ENCODE measurements around the gene CDHR1. TPM values are rescaled to one million over a fixed set of nuclear protein-coding genes. Genes with fewer than 3 reads are reported as not detected.

The CDHR1 gene
- total and polyA plus RNA-seq, 4 donors, result 0.07 to 0.51 (median 0.14) TPM

GRCh38 chr10:84149854-84150253 is 44.5 kb upstream of the CDHR1 start:
- H3K9me3 ChIP-seq (ENCODE audit: control insufficient read depth in 4 of 4, low read length in 3 of 4), result no peaks in the 10 kb centered on the region
- WGBS, result 95% methylated on average over 2 of the region's 2 CpGs
- H3K4me3 ChIP-seq (ENCODE audit: low read depth in 1 of 3, low read length in 3 of 3), result no peak overlapping the region
- no peak overlapping the region for H3K27ac ChIP-seq (ENCODE audit: low read depth in 1 of 2, low read length in 2 of 2)
- no peak for DNase-seq (ENCODE audit: low spot score)
- H3K4me1 ChIP-seq (ENCODE audit: control insufficient read depth in 4 of 4, insufficient read depth in 4 of 4, low read length in 3 of 4), result peaks cover 0 to 13% (median 11%) of the 10 kb centered on the region in 4 donors
- H3K9ac ChIP-seq (ENCODE audit: low read depth in 1 of 2, low read length in 2 of 2), result no peak overlapping the region
- no peak for TF ChIP-seq ATF3 (IDR thresholded peaks at IDR 0.05)
- no peak for TF ChIP-seq SP1 (IDR thresholded peaks at IDR 0.05)
- TF ChIP-seq FOXA2 (IDR thresholded peaks at IDR 0.05), result no peak
- TF ChIP-seq ZBTB33 (IDR thresholded peaks at IDR 0.05), result no peak
- no peak for TF ChIP-seq MAX (IDR thresholded peaks at IDR 0.05)
- TF ChIP-seq GABPA (IDR thresholded peaks at IDR 0.05 in 1 of 2, conservative IDR thresholded peaks at IDR 0.05 in 1 of 2), result no peak
- TF ChIP-seq TAF1 (conservative IDR thresholded peaks at IDR 0.05), result no peak
- no peak for TF ChIP-seq EGR1 (IDR thresholded peaks at IDR 0.05; ENCODE audit: low read depth in 2 of 2)
- no peak for TF ChIP-seq CTCF (IDR thresholded peaks at IDR 0.05; ENCODE audit: low read depth, low read length, missing input control)
- TF ChIP-seq JUND (IDR thresholded peaks at IDR 0.05), result no peak
- no peak for TF ChIP-seq FOXA1 (IDR thresholded peaks at IDR 0.05)
- TF ChIP-seq RXRA (IDR thresholded peaks at IDR 0.05), result no peak
- peaks cover 8 to 80% (median 62%) of the 10 kb centered on the region in 4 donors for H3K36me3 ChIP-seq (ENCODE audit: control insufficient read depth in 4 of 4, insufficient read depth in 3 of 4, low read depth in 1 of 4, low read length in 3 of 4)
- H3K27me3 ChIP-seq (ENCODE audit: control insufficient read depth in 4 of 4, insufficient read depth in 4 of 4, low read length in 3 of 4), result no peaks in the 10 kb centered on the region

- peaks cover 5 to 61% (median 44%) of the 10 kb centered on the region in 4 donors for H3K36me3 ChIP-seq (ENCODE audit: control insufficient read depth in 4 of 4, insufficient read depth in 3 of 4, low read depth in 1 of 4, low read length in 3 of 4)
- H3K4me1 ChIP-seq (ENCODE audit: control insufficient read depth in 4 of 4, insufficient read depth in 4 of 4, low read length in 3 of 4), result no peaks in the 10 kb centered on the region
Measured at GRCh38 chr10:84152769-84153168, 41.6 kb upstream of the CDHR1 start.

More at GRCh38 chr10:84152769-84153168, 41.6 kb upstream of the CDHR1 start:
- Histone ChIP-seq H3K27ac (ENCODE audit: low read depth in 1 of 2, low read length in 2 of 2) (no peak overlapping the region), H3K27me3 (ENCODE audit: control insufficient read depth in 4 of 4, insufficient read depth in 4 of 4, low read length in 3 of 4) (no peaks in the 10 kb centered on the region), H3K9ac (ENCODE audit: low read depth in 1 of 2, low read length in 2 of 2) (no peak overlapping the region), H3K4me3 (ENCODE audit: low read depth in 1 of 3, low read length in 3 of 3) (no peak overlapping the region), H3K9me3 (ENCODE audit: control insufficient read depth in 4 of 4, low read length in 3 of 4) (no peaks in the 10 kb centered on the region)
- no peak for DNase-seq (ENCODE audit: low spot score)
- no peak for TF ChIP-seq REST (IDR thresholded peaks at IDR 0.05)
- no peak for TF ChIP-seq HNF4A (conservative IDR thresholded peaks at IDR 0.05)
- no peak for TF ChIP-seq TAF1 (conservative IDR thresholded peaks at IDR 0.05)
- no peak for TF ChIP-seq MAX (IDR thresholded peaks at IDR 0.05)
- TF ChIP-seq YY1 (IDR thresholded peaks at IDR 0.05), result no peak
- no peak for TF ChIP-seq ZBTB33 (IDR thresholded peaks at IDR 0.05)
- TF ChIP-seq FOXA2 (IDR thresholded peaks at IDR 0.05), result no peak
- TF ChIP-seq ATF3 (IDR thresholded peaks at IDR 0.05), result no peak
- no peak for TF ChIP-seq SP1 (IDR thresholded peaks at IDR 0.05)
- TF ChIP-seq HNF4G (IDR thresholded peaks at IDR 0.05), result no peak
- TF ChIP-seq EGR1 (IDR thresholded peaks at IDR 0.05; ENCODE audit: low read depth in 2 of 2), result no peak
- TF ChIP-seq RXRA (IDR thresholded peaks at IDR 0.05), result no peak
- TF ChIP-seq CTCF (IDR thresholded peaks at IDR 0.05; ENCODE audit: low read depth, low read length, missing input control), result no peak
- TF ChIP-seq FOXA1 (IDR thresholded peaks at IDR 0.05), result no peak
- no peak for TF ChIP-seq JUND (IDR thresholded peaks at IDR 0.05)
- TF ChIP-seq GABPA (IDR thresholded peaks at IDR 0.05 in 1 of 2, conservative IDR thresholded peaks at IDR 0.05 in 1 of 2), result no peak
- no peak for TF ChIP-seq NR2F2 (IDR thresholded peaks at IDR 0.05)
- TF ChIP-seq RAD21 (IDR thresholded peaks at IDR 0.05), result no peak

All from liver (tissue), 9 donors.